ENCODE results near the gene BRD3OS.

BRD3OS gene

DNA sequence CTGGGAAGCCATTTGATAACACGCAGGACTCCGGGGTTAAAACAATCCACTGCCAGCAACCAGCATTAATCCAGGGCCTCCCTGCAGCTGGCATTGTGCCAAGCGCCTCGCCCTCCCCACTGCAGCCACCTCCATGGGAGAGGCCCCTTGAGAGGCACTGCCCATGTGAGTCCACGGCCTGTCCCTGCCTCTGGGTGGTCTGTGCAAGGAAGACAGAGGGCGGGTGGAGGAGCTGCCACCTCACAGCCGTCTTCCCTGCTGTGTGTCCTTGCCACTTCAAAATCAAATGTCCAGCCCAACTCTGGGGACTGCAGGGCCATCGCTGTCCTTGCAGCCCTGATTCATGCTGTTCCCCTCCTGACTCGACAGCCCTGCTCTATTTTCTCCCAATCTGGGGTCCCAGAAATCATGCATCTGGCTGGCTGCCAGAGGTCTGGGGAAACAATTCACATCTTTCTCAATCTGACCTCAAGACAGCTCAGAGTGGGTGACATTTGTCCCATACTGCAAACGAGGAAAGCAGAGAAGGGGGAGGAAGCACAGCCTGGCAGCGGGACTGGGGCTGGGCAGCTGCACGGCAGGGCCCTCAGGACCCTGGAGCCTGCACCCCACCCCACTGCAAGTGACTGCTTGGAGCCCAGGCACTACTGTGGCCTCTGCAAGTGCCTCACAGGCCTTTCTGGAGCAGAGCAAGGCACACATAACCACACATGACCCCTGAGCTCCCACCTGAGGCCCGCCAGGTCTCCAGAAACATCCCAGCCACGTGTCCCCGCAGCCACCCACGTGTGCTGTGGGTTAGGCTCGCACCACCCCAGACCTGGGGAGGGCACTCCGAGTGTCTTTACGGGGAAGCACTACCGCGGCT, 15.7 kb downstream of the BRD3OS start:
- in situ Hi-C loops (cut with HindIII; ENCODE audit: low pct_ligation_motif_present, low pct_unique_long_range_greater_than_20kb, low sequenced_read_pairs) = no loop called here
- no peak for DNase-seq

DNA sequence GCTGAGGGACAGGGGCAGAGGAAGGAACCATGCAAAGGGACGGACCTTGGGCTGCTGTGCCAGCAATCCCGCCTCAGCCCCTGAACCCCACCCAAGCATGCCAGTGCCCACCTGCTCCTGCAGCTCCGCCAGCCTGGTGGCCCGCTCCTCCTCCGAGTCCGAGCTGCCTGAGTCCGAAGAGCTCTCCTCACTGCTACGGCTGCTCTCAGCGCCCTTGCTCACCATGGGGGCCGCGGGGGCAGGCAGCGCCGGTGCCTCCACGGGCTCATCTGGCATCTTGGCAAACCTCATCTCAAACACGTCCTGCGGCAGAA, 16.3 kb downstream of the BRD3OS start:
- in situ Hi-C loops (cut with HindIII; ENCODE audit: low pct_ligation_motif_present, low pct_unique_long_range_greater_than_20kb, low sequenced_read_pairs) = no loop called here
- no peak for DNase-seq

DNA sequence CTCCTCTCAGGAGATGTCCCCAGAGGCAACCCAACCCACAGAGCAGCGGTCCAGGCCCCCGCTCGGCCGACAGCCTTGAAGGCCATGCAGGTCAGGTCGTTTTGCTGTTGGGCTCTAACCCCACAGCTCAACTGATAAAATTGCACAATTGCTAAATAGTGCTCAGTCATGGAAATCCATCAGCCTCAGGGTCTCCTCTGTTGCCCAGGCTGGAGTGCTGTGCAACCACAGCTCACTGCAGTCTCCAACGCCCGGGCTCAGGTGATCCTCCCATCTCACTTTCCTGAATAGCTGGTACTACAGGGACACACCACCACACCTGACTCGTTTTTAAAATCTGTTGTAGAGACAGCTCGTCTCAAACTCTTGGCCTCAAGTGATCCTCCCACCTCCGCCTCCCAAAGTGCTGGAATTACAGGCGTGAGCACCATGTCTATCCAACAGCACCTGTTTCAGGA, 18.3 kb downstream of the BRD3OS start:
- in situ Hi-C loops (cut with HindIII; ENCODE audit: low pct_ligation_motif_present, low pct_unique_long_range_greater_than_20kb, low sequenced_read_pairs) = no loop called here
- DNase-seq = no peak

DNA sequence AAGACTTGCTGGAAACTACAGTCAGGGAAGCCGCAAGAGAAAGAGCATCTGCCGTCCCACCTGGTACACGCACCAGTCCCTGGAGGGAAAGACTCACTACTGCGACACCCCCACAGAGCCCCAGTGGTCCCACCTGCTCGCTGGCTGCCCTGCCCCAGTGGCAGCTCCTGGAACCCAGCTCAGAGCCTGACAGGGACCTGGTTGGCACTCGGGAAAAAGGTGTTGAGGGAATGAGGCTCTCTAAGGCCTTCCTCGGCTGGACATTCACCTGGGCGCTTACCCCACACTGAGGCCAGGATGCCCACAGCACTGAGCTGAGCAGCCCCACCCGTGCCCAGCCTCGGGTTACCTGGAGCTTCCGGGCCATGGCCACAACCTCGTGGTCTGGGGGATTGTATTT, 19.7 kb downstream of the BRD3OS start:
- DNase-seq = no peak
- in situ Hi-C loops (cut with HindIII; ENCODE audit: low pct_ligation_motif_present, low pct_unique_long_range_greater_than_20kb, low sequenced_read_pairs) = no loop called here

DNA sequence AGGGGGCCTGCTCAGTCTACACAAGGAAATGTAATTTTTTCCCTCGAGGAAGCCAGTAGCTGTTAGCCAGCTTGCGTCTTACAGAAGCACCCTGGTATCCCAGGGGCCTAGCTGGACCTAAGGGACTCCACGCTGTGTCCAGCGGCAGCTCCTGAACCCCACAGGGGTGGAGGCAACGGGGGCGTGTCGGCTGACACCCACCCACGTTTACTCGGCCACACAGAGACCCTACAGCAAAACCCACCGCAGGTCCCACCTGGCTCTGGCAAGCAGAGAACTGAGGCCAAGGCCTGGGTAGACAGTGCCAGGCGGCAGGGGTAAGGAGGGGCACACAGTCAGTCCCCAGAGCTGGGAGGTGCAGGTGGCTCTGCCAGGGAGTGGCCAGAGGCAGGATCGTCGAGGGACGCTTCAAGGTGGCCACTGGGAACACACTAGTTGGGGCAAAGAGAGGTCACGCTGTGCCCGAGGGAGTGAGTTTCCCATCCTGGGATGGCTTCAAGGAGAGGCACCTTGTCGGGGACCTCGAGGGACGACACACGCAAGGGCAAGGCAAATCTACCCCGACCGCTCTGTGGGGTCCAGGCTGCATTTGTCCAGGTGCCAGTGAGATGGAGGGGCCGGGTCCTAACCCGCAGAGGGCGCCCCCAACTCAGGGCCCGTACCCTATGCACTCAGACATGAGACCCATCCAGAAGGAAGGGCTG, 20.7 kb downstream of the BRD3OS start:
- in situ Hi-C loops (cut with HindIII; ENCODE audit: low pct_ligation_motif_present, low pct_unique_long_range_greater_than_20kb, low sequenced_read_pairs) = no loop called here
- DNase-seq = no peak

DNA sequence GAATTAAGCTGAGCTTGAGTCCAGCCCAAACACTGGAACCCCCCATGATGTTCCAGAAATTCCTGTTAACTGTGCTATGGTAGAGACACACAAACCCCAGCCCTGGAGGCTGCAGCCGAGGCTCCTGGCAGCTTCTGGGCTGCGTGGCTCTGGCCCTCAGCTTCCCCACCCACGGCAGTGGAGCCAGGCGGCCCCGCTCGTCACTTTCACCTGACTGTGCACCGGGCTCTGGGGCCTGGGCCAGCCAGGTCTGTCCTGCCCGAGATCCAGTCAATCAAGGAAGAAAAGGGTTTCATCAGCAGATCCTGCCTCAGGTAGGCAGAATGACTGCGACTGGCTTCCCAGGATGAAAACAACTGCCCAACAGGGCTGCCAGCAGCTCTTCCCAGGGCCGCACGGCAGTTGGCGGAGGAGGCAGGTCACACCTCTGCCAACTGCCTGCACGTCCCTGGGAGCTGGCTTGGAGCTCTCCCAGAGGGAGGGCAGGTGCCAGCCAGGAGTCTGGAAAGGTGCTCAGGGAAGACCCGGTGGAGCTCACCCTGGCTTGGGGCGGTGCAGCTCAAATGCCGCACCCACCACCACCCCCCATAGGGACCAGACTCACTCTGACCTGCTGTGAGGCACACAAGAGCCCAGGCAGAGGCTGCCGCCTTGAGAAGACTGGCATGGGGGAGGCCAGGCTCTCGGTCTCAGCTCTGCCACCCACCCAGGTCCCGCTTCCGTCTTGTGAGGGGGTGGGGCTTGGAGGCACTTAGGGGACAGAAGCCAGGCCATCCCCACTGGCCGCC, 21.8 kb downstream of the BRD3OS start:
- no peak for DNase-seq
- in situ Hi-C loops (cut with HindIII; ENCODE audit: low pct_ligation_motif_present, low pct_unique_long_range_greater_than_20kb, low sequenced_read_pairs) = no loop called here

DNA sequence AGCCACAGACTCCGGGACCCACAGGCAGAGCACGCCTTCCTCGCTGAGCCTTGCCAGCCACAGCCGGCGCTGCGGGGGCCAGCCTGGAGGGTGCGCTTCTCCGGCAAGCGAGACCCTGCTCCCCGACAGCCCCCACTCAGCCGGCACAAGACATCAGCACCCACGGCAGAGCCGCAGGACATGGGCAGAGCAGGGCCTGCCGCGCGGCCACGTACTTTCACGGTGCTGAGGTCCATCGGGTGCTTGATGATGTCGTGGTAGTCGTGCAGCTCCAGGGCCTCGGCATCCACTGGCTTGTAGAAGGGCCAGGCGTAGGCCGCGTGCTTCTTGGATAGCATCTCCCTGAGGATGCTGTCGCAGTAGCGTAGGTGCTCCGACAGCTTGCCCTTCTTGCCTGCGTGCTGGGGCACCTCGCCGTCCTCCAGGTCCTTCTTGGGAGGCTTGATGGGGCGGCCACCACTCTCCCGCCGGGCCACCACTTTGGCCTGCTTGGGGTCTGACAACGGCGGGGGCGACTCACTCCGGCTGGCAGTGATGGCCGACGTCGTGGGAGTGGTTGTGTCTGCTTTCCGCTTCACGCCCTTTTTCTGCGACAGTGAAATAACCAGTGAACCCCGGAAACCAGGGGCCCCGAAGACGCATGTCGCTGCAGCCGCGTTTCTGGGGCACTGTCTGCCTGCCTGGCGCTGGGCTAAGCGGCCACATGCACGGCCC, 22.7 kb downstream of the BRD3OS start:
- in situ Hi-C loops (cut with HindIII; ENCODE audit: low pct_ligation_motif_present, low pct_unique_long_range_greater_than_20kb, low sequenced_read_pairs) = no loop called here
- no peak for DNase-seq

DNA sequence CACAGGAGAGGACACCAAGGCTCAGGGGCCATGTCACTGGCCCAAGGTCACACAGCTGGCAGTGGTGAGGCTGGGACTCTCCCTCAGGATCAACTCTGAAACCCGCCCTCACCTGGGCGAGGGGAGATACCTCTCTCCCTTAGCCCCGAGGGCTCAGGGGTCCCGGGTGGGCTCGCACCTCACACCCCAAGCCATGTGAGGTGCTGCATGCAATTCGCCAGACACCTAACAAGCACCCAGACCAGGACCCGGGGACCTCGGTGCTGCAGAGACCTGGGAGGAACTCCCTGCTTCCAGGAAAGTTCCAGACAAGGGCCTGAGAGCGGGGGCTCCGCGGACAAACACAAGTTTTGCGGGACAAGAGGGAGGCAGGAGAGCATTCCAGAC, 23.3 kb downstream of the BRD3OS start:
- no peak for DNase-seq
- in situ Hi-C loops (cut with HindIII; ENCODE audit: low pct_ligation_motif_present, low pct_unique_long_range_greater_than_20kb, low sequenced_read_pairs) = no loop called here

DNA sequence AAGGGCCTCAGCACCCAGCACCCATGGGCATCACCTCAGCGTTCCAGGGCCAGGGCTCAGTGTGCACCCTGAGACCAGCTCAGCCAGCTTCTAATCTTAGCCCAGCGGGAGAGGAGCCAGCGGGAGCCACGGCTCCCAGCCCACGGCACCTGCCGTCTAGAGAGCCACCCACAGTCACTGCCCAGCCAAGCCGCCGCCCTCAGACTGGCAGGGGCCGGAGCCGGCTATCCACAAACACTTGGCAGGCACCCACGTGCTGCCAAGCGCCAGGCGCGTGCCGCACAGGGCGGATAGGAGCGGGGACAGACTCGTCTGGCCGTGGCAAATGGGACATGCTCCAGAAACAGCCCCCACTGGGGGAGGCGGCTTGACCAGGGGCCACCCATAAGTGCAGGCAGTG, 24.0 kb downstream of the BRD3OS start:
- DNase-seq = no peak
- in situ Hi-C loops (cut with HindIII; ENCODE audit: low pct_ligation_motif_present, low pct_unique_long_range_greater_than_20kb, low sequenced_read_pairs) = no loop called here

DNA sequence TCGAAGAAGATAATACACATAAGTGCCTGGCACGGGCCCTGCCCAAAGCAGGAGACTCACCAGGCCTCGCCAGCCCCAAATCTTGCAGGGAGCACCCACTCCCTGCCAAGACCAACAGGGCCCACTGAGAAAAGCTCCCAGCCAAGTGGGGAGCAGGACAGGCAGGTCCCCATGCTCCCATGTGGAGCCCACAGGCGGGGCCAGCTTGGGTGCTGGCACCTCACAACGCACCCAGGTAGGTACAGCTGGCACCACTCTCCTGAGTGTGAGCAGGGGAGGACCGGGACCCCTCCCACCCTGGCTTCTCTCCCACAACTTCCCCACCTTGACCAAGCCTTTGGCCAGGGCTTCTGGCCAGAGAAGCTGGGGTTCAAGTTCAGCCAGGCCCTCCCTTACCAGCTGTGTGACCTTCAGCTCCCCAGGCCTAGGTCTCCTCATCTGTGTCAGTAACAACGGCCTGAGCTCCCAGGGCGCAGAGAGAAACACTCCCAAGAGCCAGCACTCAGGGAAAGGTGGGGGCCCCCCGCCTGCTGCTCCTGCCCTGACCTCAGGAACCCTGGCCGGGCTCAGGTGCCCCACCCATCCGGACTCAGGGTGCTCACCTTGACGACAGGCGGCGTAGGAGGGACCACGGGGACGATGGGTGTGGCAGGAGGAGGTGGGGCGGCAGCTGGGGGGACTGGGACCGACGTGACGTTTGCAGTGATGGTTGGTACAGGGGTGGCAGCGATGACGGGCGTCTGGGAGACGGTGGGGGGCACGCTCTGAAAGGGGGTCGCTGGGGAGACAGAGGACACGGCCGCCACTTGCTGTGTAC, 24.7 kb downstream of the BRD3OS start:
- DNase-seq = no peak
- in situ Hi-C loops (cut with HindIII; ENCODE audit: low pct_ligation_motif_present, low pct_unique_long_range_greater_than_20kb, low sequenced_read_pairs) = no loop called here

DNA sequence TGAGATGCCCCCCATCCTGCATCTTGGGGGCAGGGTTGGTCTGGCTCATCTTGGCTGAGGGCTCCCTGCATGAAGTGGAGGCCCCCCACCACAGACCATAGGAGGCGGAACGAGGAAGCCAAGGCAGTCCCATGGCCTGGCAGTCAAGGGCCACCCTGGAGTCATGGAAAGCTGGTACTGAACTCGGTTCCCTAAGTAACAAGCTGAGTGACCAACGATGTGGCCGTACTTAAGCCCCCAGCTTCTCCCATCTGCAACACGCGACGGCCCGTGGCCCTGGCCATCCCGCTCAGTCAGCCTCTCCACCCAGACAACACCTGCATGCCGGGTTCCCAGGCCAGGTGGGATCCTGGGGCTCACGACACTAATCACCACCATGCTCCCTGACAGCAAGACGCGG, 25.4 kb downstream of the BRD3OS start:
- in situ Hi-C loops (cut with HindIII; ENCODE audit: low pct_ligation_motif_present, low pct_unique_long_range_greater_than_20kb, low sequenced_read_pairs) = no loop called here

DNA sequence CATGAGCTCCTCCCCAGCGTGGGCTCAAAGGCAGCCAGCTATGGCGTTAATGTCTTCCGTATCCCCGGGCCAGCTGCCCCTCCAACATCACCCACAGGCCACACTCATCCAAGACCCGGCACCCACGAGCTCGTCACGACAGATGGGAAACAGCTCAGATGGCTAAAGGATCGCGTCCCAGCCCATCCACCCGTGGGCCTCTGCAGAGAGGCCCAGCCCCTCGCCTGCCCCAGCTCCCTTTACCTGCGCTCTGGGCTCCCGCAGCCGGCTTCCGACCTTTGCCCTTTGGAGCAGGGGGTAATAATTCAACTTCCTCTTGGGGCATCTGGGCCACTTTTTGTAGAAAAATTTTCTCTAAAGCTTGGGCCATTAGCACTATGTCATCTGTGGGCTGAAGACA, 26.0 kb downstream of the BRD3OS start:
- in situ Hi-C loops (cut with HindIII; ENCODE audit: low pct_ligation_motif_present, low pct_unique_long_range_greater_than_20kb, low sequenced_read_pairs) = no loop called here
- no peak for DNase-seq

More for the DNA sequence above, 25.4 kb downstream of the BRD3OS start:
- DNase-seq = no peak

DNA sequence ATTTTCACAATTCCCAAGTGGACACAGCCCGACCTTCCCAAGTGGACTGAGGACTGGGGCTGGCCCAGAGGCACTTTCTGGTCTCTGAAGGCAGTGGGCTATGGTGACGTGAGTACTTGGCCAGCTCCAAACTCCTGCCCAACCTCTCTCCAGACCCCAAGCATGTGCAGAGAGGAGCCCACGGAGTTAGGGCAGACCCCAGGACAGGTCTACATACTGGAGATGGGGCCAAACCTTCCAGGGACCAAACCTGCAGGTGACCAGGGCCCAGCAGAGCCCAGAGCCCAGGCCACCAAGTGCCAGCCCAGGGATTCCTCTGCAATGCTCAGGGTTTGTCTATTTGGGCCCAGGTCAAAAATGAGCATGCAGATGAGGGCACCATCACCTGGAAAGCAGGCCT, 27.2 kb downstream of the BRD3OS start:
- DNase-seq = no peak
- in situ Hi-C loops (cut with HindIII; ENCODE audit: low pct_ligation_motif_present, low pct_unique_long_range_greater_than_20kb, low sequenced_read_pairs) = no loop called here

DNA sequence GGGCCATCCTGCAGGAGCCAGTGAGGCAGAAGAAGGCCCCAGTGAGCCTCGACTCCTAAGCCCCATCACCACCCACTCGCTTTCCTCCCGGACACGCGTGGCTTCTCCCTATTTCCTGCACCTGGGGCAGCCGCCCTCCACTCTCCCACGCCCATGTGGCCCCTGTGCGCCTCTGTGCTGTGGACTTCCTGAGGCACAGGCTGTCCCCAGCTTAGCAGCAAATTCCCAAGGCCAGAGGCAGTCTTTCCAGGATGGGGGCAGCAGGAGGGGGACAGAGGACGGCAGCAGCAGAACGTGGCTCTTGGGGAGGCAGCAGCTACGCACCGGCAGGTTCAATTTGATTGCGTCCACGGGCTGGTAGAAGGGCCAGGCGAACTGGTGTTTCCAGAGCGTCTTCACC, 27.7 kb downstream of the BRD3OS start:
- DNase-seq = no peak
- in situ Hi-C loops (cut with HindIII; ENCODE audit: low pct_ligation_motif_present, low pct_unique_long_range_greater_than_20kb, low sequenced_read_pairs) = no loop called here

DNA sequence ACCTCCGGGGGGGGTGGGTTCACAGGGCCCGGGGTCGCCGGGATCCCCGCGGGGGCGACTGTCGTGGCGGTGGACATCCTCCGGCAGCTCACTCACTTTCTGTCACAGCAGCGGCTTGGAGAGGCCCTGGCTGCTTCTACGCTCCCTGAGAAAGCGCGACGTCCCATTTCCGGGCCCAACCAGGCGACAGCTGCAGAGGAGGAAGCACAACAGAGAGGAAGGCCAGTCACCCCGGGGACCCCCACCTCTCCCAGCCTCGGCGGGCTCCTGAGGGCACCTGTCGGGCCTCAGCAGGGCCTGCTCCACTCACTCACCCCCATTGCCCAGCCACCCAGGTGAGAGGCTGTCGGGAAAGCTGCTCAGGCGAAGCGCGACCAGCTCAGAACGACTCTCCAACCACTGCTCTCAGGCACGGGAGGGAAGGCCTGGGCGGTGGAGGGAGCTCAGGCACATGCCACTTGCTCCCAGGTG, 28.2 kb downstream of the BRD3OS start:
- DNase-seq = no peak
- in situ Hi-C loops (cut with HindIII; ENCODE audit: low pct_ligation_motif_present, low pct_unique_long_range_greater_than_20kb, low sequenced_read_pairs) = no loop called here

DNA sequence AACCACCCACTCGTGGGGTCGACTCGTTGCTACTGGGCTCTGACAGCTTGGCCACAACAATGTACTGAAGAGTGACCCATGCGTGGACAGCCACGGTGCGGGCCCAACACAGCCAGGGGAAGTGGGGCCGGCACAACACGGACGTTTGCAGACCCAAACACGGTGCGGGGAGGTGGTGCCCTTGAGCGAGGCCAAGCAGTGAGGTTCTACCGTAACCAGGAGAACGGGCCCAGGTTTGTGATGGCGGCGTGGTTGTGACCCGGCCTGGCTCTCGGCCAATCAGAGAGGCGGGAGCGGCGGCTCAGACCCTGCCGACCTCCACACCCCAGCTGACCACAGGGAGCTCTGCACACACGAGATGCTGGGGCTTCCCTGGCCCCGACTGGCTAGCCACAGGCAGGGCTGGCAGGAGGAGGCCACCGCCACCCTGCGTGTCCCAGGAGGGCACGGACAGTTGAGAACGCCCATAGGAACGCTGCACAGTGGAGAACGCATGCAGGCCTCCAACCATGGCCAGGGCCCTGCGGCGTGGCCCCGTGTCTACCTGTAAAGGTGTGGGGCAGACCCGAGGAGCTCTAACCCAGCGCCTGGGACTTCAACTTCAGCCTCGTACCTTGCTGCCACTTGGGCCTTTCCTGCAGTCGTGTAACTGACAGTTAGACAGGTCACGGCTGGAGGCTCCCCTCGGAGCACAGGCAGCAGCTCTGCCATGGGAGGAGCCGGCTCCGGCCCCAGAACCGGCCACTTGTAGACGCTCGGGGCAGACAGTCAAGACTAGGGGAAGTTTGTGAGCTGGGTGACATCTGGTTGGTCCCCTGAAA, 28.9 kb downstream of the BRD3OS start:
- no peak for DNase-seq
- in situ Hi-C loops (cut with HindIII; ENCODE audit: low pct_ligation_motif_present, low pct_unique_long_range_greater_than_20kb, low sequenced_read_pairs) = no loop called here
